Measurements from ENCODE around the gene DCD. TPM values are rescaled to one million over a fixed set of nuclear protein-coding genes. Genes with fewer than 3 reads are reported as not detected.

Gene DCD
- total RNA-seq, 4 donors from 2014 or later = not detected

- Histone ChIP-seq H3K4me3 (no peak overlapping the region), H3K9me3 (no peaks in the 10 kb centered on the region), H3K4me1 (no peaks in the 10 kb centered on the region), H3K36me3 (no peaks in the 10 kb centered on the region), H3K27me3 (peaks cover 39% of the 10 kb centered on the region), H3K27ac (no peak overlapping the region)
- no peak for ATAC-seq
- TF ChIP-seq POLR2A (IDR thresholded peaks at IDR 0.05) = no peak
- no peak for TF ChIP-seq CTCF (IDR thresholded peaks at IDR 0.05)
- no peak for TF ChIP-seq POLR2AphosphoS5 (IDR thresholded peaks at IDR 0.05)
- no peak for TF ChIP-seq EP300 (IDR thresholded peaks at IDR 0.05)
These were observed 22.6 kb downstream of the DCD start for GRCh38 chr12:54625598-54625997.

DNA sequence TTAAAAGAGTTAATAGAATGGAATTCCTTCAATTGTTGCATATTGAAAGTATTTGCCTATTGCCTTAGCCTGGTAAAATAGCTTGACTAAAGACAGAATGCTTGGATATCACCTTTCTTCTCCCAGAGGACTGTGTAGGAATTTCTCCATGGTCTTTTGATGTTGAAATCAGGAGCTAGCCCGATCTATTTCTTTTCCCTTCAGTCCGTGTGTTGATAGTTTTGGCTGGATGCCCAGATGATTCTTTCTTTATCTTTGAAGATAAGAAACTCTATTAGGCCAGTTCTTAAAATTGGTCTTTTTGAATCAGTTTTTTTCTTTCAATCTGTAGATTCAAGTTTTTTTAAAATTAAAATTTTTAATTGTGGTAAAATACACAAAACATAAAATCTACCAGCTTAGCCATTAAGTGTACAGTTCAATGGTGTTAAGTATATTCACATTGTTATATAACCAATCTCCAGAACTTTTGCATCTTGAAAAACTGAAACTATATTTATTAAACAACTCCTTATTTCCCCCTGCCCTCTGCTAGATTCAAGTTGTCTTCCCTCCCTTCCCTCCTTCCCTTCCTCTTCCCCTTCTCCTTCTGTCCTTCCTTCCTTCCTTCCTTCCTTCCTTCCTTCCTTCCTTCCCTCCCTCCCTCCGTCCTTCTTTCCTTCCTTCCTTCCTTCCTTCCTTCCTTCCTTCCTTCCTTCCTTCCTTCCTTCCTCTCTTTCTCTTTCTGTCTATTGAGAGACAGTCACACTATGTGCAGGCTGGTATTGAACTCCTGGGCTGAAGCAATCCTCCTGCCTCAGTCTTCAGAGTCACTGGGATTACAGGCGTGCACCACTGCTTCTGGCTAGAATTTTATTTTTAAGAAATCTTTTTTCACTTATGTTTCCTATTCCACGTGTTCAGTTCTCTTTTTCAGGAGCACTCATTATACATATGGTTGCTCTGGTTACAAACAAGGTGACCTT lies 23.6 kb downstream of the DCD start:
- H3K4me3 ChIP-seq = no peak overlapping the region
- no peaks in the 10 kb centered on the region for H3K9me3 ChIP-seq
- H3K4me1 ChIP-seq = no peaks in the 10 kb centered on the region
- no peaks in the 10 kb centered on the region for H3K36me3 ChIP-seq
- WGBS, 2 donors (ENCODE audit: low coverage in 1 of 2) = 32 to 47% methylated on average over 4 to 5 of the region's 5 CpGs
- TF ChIP-seq EP300 (IDR thresholded peaks at IDR 0.05) = no peak
- peaks cover 39% of the 10 kb centered on the region for H3K27me3 ChIP-seq
- no peak overlapping the region for H3K27ac ChIP-seq
- ATAC-seq = no peak

DNA sequence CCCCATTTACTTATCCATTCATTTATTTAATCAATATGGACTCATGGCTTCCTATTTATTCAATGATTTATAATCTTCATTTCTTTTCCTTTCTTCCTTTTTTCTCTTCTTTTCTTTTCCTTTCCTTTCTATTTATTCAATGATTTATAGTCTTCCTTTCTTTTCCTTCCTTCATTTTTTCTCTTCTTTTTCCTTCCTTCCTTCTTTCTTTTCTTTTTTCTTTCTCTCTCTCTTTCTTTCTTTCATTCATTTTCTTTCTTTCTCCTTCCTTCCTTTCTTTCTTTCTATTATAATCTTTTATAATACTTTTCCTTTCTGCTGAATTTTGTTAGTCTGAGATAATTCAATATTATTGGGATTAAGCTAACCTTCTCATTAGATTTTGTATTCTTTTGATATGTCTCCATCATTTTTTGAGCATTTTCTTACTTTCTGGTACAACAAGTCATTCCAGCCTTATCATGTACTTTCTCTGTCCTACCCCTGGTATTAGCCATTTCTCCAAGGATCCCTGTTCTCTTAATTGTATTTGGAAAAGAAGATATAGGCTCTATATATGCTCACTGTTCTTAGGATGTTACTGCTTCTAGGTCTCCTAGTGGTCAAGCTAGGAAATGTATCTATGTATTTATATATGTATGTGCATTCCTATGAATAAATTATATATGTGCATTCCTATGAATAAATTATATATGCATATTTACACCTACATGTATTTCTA lies 25.5 kb downstream of the DCD start:
- H3K4me1 ChIP-seq = no peaks in the 10 kb centered on the region
- no peak overlapping the region for H3K4me3 ChIP-seq
- no peak for TF ChIP-seq POLR2A (IDR thresholded peaks at IDR 0.05)
- no peak for TF ChIP-seq EP300 (IDR thresholded peaks at IDR 0.05)
- TF ChIP-seq CTCF (IDR thresholded peaks at IDR 0.05) = no peak
- no peak for TF ChIP-seq POLR2AphosphoS5 (IDR thresholded peaks at IDR 0.05)
- H3K27ac ChIP-seq = no peak overlapping the region
- no peak for ATAC-seq
- peaks cover 37% of the 10 kb centered on the region for H3K27me3 ChIP-seq
- no peaks in the 10 kb centered on the region for H3K36me3 ChIP-seq
- no peaks in the 10 kb centered on the region for H3K9me3 ChIP-seq

- H3K9me3 ChIP-seq = no peaks in the 10 kb centered on the region
- no peak for ATAC-seq
- H3K4me3 ChIP-seq = no peak overlapping the region
- 40 to 74% methylated on average over 1 to 6 of the region's 6 CpGs for WGBS, 2 donors (ENCODE audit: low coverage in 1 of 2)
- no peaks in the 10 kb centered on the region for H3K4me1 ChIP-seq
- no peaks in the 10 kb centered on the region for H3K36me3 ChIP-seq
- H3K27me3 ChIP-seq = peaks cover 9% of the 10 kb centered on the region
- no peak for TF ChIP-seq EP300 (IDR thresholded peaks at IDR 0.05)
- TF ChIP-seq POLR2AphosphoS5 (IDR thresholded peaks at IDR 0.05) = no peak
- no peak for TF ChIP-seq POLR2A (IDR thresholded peaks at IDR 0.05)
- no peak for TF ChIP-seq CTCF (IDR thresholded peaks at IDR 0.05)
- H3K27ac ChIP-seq = no peak overlapping the region
These were observed 31.1 kb downstream of the DCD start for GRCh38 chr12:54616933-54617680.

DNA sequence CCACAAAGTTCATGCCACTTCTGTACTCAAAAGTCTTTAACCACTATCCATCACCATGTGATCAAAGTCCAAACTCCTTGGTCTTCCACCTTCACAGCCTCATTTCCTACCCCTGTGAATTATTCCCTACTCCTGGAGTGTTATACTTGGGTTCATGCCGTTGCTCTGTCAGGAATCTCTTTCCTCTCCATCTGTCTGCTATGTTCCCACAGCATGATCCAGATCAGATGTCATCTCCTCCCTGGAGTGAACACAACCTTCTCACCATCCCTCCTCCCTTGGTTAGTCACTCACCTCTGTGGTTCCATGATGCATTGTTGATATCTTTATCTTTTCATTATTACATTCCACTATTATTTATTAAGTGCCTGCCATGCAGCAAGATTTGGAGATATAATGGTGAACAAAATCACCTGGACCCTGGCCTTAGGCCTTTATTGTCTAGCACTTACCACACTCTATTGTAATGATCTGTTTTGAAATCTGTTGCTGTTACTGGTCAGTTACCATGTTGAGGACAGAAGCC lies 35.9 kb downstream of the DCD start:
- TF ChIP-seq POLR2AphosphoS5 (IDR thresholded peaks at IDR 0.05) (no peak), POLR2A (IDR thresholded peaks at IDR 0.05) (no peak), EP300 (IDR thresholded peaks at IDR 0.05) (no peak), CTCF (IDR thresholded peaks at IDR 0.05) (no peak)
- no peaks in the 10 kb centered on the region for H3K9me3 ChIP-seq
- no peak overlapping the region for H3K27ac ChIP-seq
- H3K4me3 ChIP-seq = no peak overlapping the region
- no peaks in the 10 kb centered on the region for H3K4me1 ChIP-seq
- peaks cover 13% of the 10 kb centered on the region for H3K27me3 ChIP-seq
- ATAC-seq = no peak
- WGBS, 2 donors (ENCODE audit: low coverage in 1 of 2) = 53 to 77% methylated on average over 1 of the region's 1 CpG
- no peaks in the 10 kb centered on the region for H3K36me3 ChIP-seq

Measured in gastroesophageal sphincter (tissue), 4 donors.